GM23338 (cell line): ENCODE data around the gene AVPR2. TPM values are rescaled to one million over a fixed set of nuclear protein-coding genes. Genes with fewer than 3 reads are reported as not detected.

Experiments
- ATAC-seq: fragments of 200-7000 bp; cut with Tn5 transposase; 3 replicates; pipeline ENCODE4 v1.9.1; 2020
- DNase-seq: peaks from one replicate; pipeline ENCODE4 v3.0.0-alpha.2; 2015; ENCODE audit warnings: low spot score
- H2AFZ ChIP-seq: fragments of 200-600 bp; sonication (generic); 2 replicates; pipeline ENCODE4 v1.8.0; 2016; ENCODE audit warnings: antibody characterized with exemption, mild to moderate bottlenecking, moderate library complexity
- H3F3A ChIP-seq: fragments of 200-600 bp; sonication (generic); replicated peaks from 2 replicates; pipeline ENCODE4 v1.8.0; 2017; ENCODE audit warnings: antibody characterized with exemption, mixed run types, low read depth
- H3K27ac ChIP-seq: fragments of 200-600 bp; sonication (generic); 2 replicates; pipeline ENCODE4 v1.6.1; 2016; ENCODE audit warnings: low read depth
- H3K27me3 ChIP-seq: fragments of 200-600 bp; sonication (generic); 2 replicates; pipeline ENCODE4 v1.8.0; 2016; ENCODE audit warnings: mild to moderate bottlenecking, mixed run types, moderate library complexity; ENCODE audit not compliant: insufficient read depth
- H3K36me3 ChIP-seq: fragments of 200-600 bp; sonication (generic); 2 replicates; pipeline ENCODE4 v1.8.0; 2016; ENCODE audit warnings: mild to moderate bottlenecking; ENCODE audit not compliant: insufficient read depth
- H3K4me1 ChIP-seq: fragments of 200-600 bp; sonication (generic); 2 replicates; pipeline ENCODE4 v1.8.0; 2016; ENCODE audit warnings: mild to moderate bottlenecking, moderate library complexity; ENCODE audit not compliant: insufficient read depth
- H3K4me2 ChIP-seq: fragments of 200-600 bp; sonication (generic); 2 replicates; pipeline ENCODE4 v1.7.1; 2017; ENCODE audit warnings: mixed run types
- H3K4me3 ChIP-seq: fragments of 200-600 bp; sonication (generic); 2 replicates; pipeline ENCODE4 v1.6.1; 2016; ENCODE audit warnings: mixed run types
- H3K79me2 ChIP-seq: fragments of 200-600 bp; sonication (generic); replicated peaks from 2 replicates; pipeline ENCODE4 v1.8.0; 2017; ENCODE audit warnings: mild to moderate bottlenecking; ENCODE audit not compliant: insufficient read depth
- H3K9me2 ChIP-seq: fragments of 200-600 bp; sonication (generic); 2 replicates; pipeline ENCODE4 v1.8.0; 2017; ENCODE audit not compliant: insufficient read depth
- H4K20me1 ChIP-seq: fragments of 200-600 bp; sonication (generic); replicated peaks from 2 replicates; pipeline ENCODE4 v1.8.0; 2017; ENCODE audit warnings: mild to moderate bottlenecking; ENCODE audit not compliant: insufficient read depth
- H3K27ac Mint-ChIP-seq: 2 replicates; pipeline ENCODE4 v1.8.0; 2020; ENCODE audit warnings: inconsistent platforms, mild to moderate bottlenecking, moderate library complexity, mixed read lengths
- H3K27me3 Mint-ChIP-seq: 3 replicates; pipeline ENCODE4 v1.8.0; 2022; ENCODE audit warnings: low read depth, mild to moderate bottlenecking, moderate library complexity, mixed read lengths, inconsistent platforms; ENCODE audit not compliant: insufficient read depth, poor library complexity
- H3K36me3 Mint-ChIP-seq: 3 replicates; pipeline ENCODE4 v1.8.0; 2021; ENCODE audit warnings: low read depth, mild to moderate bottlenecking, inconsistent platforms, moderate library complexity, mixed read lengths
- H3K4me1 Mint-ChIP-seq: 3 replicates; pipeline ENCODE4 v1.8.0; 2020; ENCODE audit warnings: mild to moderate bottlenecking, inconsistent platforms, mixed read lengths
- H3K4me3 Mint-ChIP-seq: 3 replicates; pipeline ENCODE4 v1.8.0; 2021; ENCODE audit warnings: moderate library complexity, mild to moderate bottlenecking, inconsistent platforms, mixed read lengths
- H3K9me3 Mint-ChIP-seq: 3 replicates; pipeline ENCODE4 v1.8.0; 2020; ENCODE audit warnings: moderate library complexity, mild to moderate bottlenecking, inconsistent platforms, mixed read lengths
- CREB1 ChIP-seq: fragments of 250-450 bp; sonication (Bioruptor Pico); IDR thresholded peaks from 2 replicates; pipeline ENCODE4 v1.5.0; 2020; ENCODE audit warnings: low read depth, mild to moderate bottlenecking, moderate library complexity
- CTCF ChIP-seq, 2 experiments: fragments of 200-600 bp in 1 of 2; sonication (generic) in 1 of 2; conservative IDR thresholded peaks; 2 replicates each; pipeline versions ENCODE4 v1.5.1 to v1.6.1; 2016 to 2017; ENCODE audit warnings: antibody characterized with exemption in 2 of 2, low read depth in 2 of 2, mild to moderate bottlenecking in 2 of 2, moderate library complexity in 1 of 2
- EZH2 ChIP-seq: fragments of 200-600 bp; sonication (generic); IDR thresholded peaks from one replicate; pipeline ENCODE4 v1.8.0; 2017; ENCODE audit warnings: antibody characterized with exemption, mild to moderate bottlenecking, low read depth; ENCODE audit not compliant: unreplicated experiment
- EZH2phosphoT487 ChIP-seq: fragments of 200-600 bp; sonication (generic); IDR thresholded peaks from one replicate; pipeline ENCODE4 v1.8.1; 2018; ENCODE audit warnings: antibody characterized with exemption; ENCODE audit not compliant: unreplicated experiment
- JUNB ChIP-seq: IDR thresholded peaks from one replicate; pipeline ENCODE4 v1.6.1; 2016; ENCODE audit warnings: antibody characterized with exemption; ENCODE audit not compliant: unreplicated experiment
- NANOG ChIP-seq: IDR thresholded peaks from 2 replicates; pipeline ENCODE4 v1.6.1; 2016; ENCODE audit warnings: antibody characterized with exemption, borderline replicate concordance
- POLR2AphosphoS5 ChIP-seq: IDR thresholded peaks from 2 replicates; pipeline ENCODE4 v1.6.1; 2016; ENCODE audit warnings: antibody characterized with exemption, low read depth
- REST ChIP-seq: IDR thresholded peaks from one replicate; pipeline ENCODE4 v1.6.1; 2018; ENCODE audit warnings: antibody characterized with exemption; ENCODE audit not compliant: unreplicated experiment
- STAT1 ChIP-seq: IDR thresholded peaks from one replicate; pipeline ENCODE4 v1.6.1; 2016; ENCODE audit warnings: antibody characterized with exemption; ENCODE audit not compliant: unreplicated experiment
- ZNF331 ChIP-seq: fragments of 250-450 bp; sonication (Bioruptor Pico); IDR thresholded peaks from 2 replicates; pipeline ENCODE4 v1.5.0; 2020; ENCODE audit warnings: low read depth, mild to moderate bottlenecking, moderate library complexity
- ZNF462 ChIP-seq: fragments of 250-450 bp; sonication (Bioruptor Pico); IDR thresholded peaks from 2 replicates; pipeline ENCODE4 v1.5.0; 2020; ENCODE audit warnings: mild to moderate bottlenecking, moderate library complexity
- polyA plus RNA-seq: library from polyadenylated mRNA; unstranded; fragments of >200 nt; fragmentation: Nextera tagmentation; extraction: Ambion mirVana; gene quantifications from 2 replicates; pipeline ENCODE4 v1.2.1, GENCODE V29; 2016
- total RNA-seq: library from RNA; depleted of rRNA; stranded (reverse); fragments of >200 nt; shearing (Covaris generic); gene quantifications from 2 replicates; pipeline ENCODE4 v1.2.3, GENCODE V29; 2014
- TF ChIP-seq, protein P1 (sequence below): IDR thresholded peaks from 2 replicates; pipeline ENCODE4 v1.6.1; 2016; ENCODE audit warnings: antibody characterized with exemption

The AVPR2 gene
- total and polyA plus RNA-seq, 2 experiments from 2014 or later: not detected

- no peaks in the 10 kb centered on the region for H3F3A ChIP-seq
- no peak for TF ChIP-seq EZH2phosphoT487
- no peak for TF ChIP-seq POLR2AphosphoS5
- TF ChIP-seq, protein P1, sequence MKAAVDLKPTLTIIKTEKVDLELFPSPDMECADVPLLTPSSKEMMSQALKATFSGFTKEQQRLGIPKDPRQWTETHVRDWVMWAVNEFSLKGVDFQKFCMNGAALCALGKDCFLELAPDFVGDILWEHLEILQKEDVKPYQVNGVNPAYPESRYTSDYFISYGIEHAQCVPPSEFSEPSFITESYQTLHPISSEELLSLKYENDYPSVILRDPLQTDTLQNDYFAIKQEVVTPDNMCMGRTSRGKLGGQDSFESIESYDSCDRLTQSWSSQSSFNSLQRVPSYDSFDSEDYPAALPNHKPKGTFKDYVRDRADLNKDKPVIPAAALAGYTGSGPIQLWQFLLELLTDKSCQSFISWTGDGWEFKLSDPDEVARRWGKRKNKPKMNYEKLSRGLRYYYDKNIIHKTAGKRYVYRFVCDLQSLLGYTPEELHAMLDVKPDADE: no peak
- no peak for TF ChIP-seq ZNF331 (CRISPR knock-in tag)
- TF ChIP-seq REST: no peak
- TF ChIP-seq ZNF462 (CRISPR knock-in tag): no peak
- TF ChIP-seq CREB1 (CRISPR knock-in tag): no peak
- no peak for TF ChIP-seq JUNB
- TF ChIP-seq EZH2: no peak
- no peak for TF ChIP-seq STAT1
- TF ChIP-seq CTCF (conservative IDR thresholded peaks at IDR 0.05; ENCODE audit: low read depth in 2 of 2): no peak
- no peak for TF ChIP-seq NANOG
- H3K79me2 ChIP-seq: no peaks in the 10 kb centered on the region
- H3K27ac Mint-ChIP-seq: no peak overlapping the region
- DNase-seq: no peak
- H3K9me3 Mint-ChIP-seq: no peaks in the 10 kb centered on the region
- ATAC-seq: no peak
- no peaks in the 10 kb centered on the region for H3K36me3 ChIP-seq
- no peaks in the 10 kb centered on the region for H3K27me3 Mint-ChIP-seq
- no peaks in the 10 kb centered on the region; the same call in 2 of the 3 replicates for H3K4me1 Mint-ChIP-seq
- H3K4me2 ChIP-seq: no peak overlapping the region
- H3K27ac ChIP-seq: no peak overlapping the region
- H4K20me1 ChIP-seq: no peaks in the 10 kb centered on the region
- H3K4me3 ChIP-seq: no peak overlapping the region
- no peak overlapping the region for H2AFZ ChIP-seq
- peaks cover 6% of the 10 kb centered on the region; the same call in 2 of the 3 replicates for H3K36me3 Mint-ChIP-seq
- no peaks in the 10 kb centered on the region for H3K4me1 ChIP-seq
- H3K27me3 ChIP-seq: no peaks in the 10 kb centered on the region
- no peak overlapping the region for H3K4me3 Mint-ChIP-seq
- no peaks in the 10 kb centered on the region for H3K9me2 ChIP-seq
Measured at GRCh38 chrX:153910446-153910845, 6.0 kb downstream of the AVPR2 start.
